Tibial nerve (tissue), 4 donors: Measurements from ENCODE around the gene TGIF1. TPM values are rescaled to one million over a fixed set of nuclear protein-coding genes. Genes with fewer than 3 reads are reported as not detected.
A peak's percentile ranks its signal among the peaks of the same experiment; 100 is the strongest.

Experiments
- DNase-seq, 2 donors: peaks; one replicate each; pipeline ENCODE4 v3.0.0-alpha.2; 2019; ENCODE audit warnings: low spot score in 2 of 2
- H3K27ac ChIP-seq, 4 donors: fragments of 200-600 bp; sonication (generic) in 3 of 4; one replicate each; pipeline ENCODE4 v1.5.1; 2017 to 2019; ENCODE audit warnings: mild to moderate bottlenecking in 1 of 4
- H3K27me3 ChIP-seq, 2 donors: fragments of 200-600 bp; sonication (generic) in 1 of 2; one replicate each; pipeline versions ENCODE4 v1.5.1 to v1.6.0; 2017 to 2019
- H3K36me3 ChIP-seq, 3 donors: fragments of 200-600 bp; sonication (generic); one replicate each; pipeline ENCODE4 v1.5.1; 2018 to 2019
- H3K4me1 ChIP-seq, 4 donors: fragments of 200-600 bp; sonication (generic) in 3 of 4; one replicate each; pipeline ENCODE4 v1.5.1; 2017 to 2019
- H3K4me3 ChIP-seq, 4 donors: fragments of 200-600 bp; sonication (generic) in 3 of 4; one replicate each; pipeline ENCODE4 v1.5.1; 2017 to 2019; ENCODE audit warnings: mild to moderate bottlenecking in 1 of 4, moderate library complexity in 1 of 4
- H3K9me3 ChIP-seq, 4 donors: fragments of 200-600 bp; sonication (generic) in 3 of 4; one replicate each; pipeline ENCODE4 v1.5.1; 2017 to 2019
- EP300 ChIP-seq, 2 donors: sonication (generic); formaldehyde crosslinking; IDR thresholded peaks; one replicate each; pipeline ENCODE4 v1.6.1; 2017; ENCODE audit warnings: antibody characterized with exemption in 2 of 2, mild to moderate bottlenecking in 1 of 2
- POLR2A ChIP-seq, 2 donors: fragments of 450-650 bp; IDR thresholded peaks; one replicate each; pipeline ENCODE4 v1.6.1; 2017; ENCODE audit warnings: antibody characterized with exemption in 2 of 2, mild to moderate bottlenecking in 2 of 2, moderate library complexity in 2 of 2
- WGBS, 2 donors: methylation state at CpG; one replicate each; pipeline ENCODE4 v1.1.5; 2018; 5-methylcytosine and 5-hydroxymethylcytosine counted together
- total RNA-seq, 4 donors: library from RNA; depleted of rRNA; stranded (reverse); fragments of >200 nt; gene quantifications; one replicate each; pipeline ENCODE4 v1.1.0, GENCODE V29; 2016
- TF ChIP-seq, protein P1 (sequence below), 5 experiments: fragments of 200-600 bp in 3 of 5; fragments of 450-650 bp in 2 of 5; sonication (generic) in 3 of 5; IDR thresholded peaks; one replicate each; pipeline ENCODE4 v1.5.1; 2016 to 2019; ENCODE audit warnings: antibody characterized with exemption in 5 of 5, mild to moderate bottlenecking in 3 of 5, moderate library complexity in 2 of 5

TGIF1 gene
- total RNA-seq, 4 donors from 2014 or later = 59.2 to 86.1 (median 70.1) TPM

- DNase-seq = no peak
- H3K36me3 ChIP-seq = no peaks in the 10 kb centered on the region
- H3K27ac ChIP-seq = no peak overlapping the region
- TF ChIP-seq EP300 (IDR thresholded peaks at IDR 0.05) (no peak), POLR2A (IDR thresholded peaks at IDR 0.05) (no peak)
- TF ChIP-seq, protein P1, sequence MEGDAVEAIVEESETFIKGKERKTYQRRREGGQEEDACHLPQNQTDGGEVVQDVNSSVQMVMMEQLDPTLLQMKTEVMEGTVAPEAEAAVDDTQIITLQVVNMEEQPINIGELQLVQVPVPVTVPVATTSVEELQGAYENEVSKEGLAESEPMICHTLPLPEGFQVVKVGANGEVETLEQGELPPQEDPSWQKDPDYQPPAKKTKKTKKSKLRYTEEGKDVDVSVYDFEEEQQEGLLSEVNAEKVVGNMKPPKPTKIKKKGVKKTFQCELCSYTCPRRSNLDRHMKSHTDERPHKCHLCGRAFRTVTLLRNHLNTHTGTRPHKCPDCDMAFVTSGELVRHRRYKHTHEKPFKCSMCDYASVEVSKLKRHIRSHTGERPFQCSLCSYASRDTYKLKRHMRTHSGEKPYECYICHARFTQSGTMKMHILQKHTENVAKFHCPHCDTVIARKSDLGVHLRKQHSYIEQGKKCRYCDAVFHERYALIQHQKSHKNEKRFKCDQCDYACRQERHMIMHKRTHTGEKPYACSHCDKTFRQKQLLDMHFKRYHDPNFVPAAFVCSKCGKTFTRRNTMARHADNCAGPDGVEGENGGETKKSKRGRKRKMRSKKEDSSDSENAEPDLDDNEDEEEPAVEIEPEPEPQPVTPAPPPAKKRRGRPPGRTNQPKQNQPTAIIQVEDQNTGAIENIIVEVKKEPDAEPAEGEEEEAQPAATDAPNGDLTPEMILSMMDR (IDR thresholded peaks at IDR 0.05) = no peak
- no peaks in the 10 kb centered on the region for H3K27me3 ChIP-seq
- H3K4me1 ChIP-seq = no peaks in the 10 kb centered on the region
- H3K4me3 ChIP-seq = no peak overlapping the region
- WGBS, 2 donors = 92 to 94% methylated on average over 3 of the region's 3 CpGs
- no peaks in the 10 kb centered on the region for H3K9me3 ChIP-seq
Observed at GRCh38 chr18:3429121-3429520, 20.9 kb upstream of the TGIF1 start.

DNA sequence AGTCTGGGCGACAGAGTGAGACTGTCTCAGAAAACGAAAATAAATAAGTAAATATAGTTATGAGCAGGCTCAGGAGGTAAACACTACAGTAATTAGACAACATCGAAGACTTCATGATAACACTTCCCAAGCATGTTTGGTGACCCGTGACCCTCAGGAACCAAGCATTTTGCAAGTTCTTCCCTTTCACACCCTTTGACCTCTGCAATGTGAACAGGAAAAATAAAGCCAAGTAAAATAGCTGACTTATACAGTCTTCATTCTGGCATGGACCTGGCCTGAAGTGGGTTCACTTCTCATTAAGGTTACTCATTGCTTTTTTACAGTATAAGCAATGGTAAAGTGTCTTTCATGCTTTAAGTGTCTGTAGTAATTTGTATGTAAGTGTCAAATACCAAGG lies 15.3 kb upstream of the TGIF1 start:
- Histone ChIP-seq H3K27me3 (no peaks in the 10 kb centered on the region), H3K4me1 (no peaks in the 10 kb centered on the region), H3K27ac (no peak overlapping the region), H3K4me3 (no peak overlapping the region), H3K36me3 (no peaks in the 10 kb centered on the region), H3K9me3 (no peaks in the 10 kb centered on the region)
- TF ChIP-seq EP300 (IDR thresholded peaks at IDR 0.05) (no peak), POLR2A (IDR thresholded peaks at IDR 0.05) (no peak)
- TF ChIP-seq, protein P1 (IDR thresholded peaks at IDR 0.05) = no peak
- no peak for DNase-seq
- WGBS, 2 donors = 69 to 74% methylated on average over 4 of the region's 4 CpGs

GRCh38 chr18:3440341-3440740 lies 9.6 kb upstream of the TGIF1 start:
- no peak for DNase-seq
- H3K36me3 ChIP-seq = no peaks in the 10 kb centered on the region
- H3K27me3 ChIP-seq = no peaks in the 10 kb centered on the region
- no peak overlapping the region for H3K27ac ChIP-seq
- WGBS, 2 donors = 79 to 81% methylated on average over 5 of the region's 5 CpGs
- no peaks in the 10 kb centered on the region for H3K9me3 ChIP-seq
- no peak overlapping the region for H3K4me3 ChIP-seq
- TF ChIP-seq, protein P1 (IDR thresholded peaks at IDR 0.05) = no peak
- TF ChIP-seq POLR2A (IDR thresholded peaks at IDR 0.05) (no peak), EP300 (IDR thresholded peaks at IDR 0.05) (no peak)
- peaks cover 0 to 15% (median 0%) of the 10 kb centered on the region in 4 donors for H3K4me1 ChIP-seq

DNA sequence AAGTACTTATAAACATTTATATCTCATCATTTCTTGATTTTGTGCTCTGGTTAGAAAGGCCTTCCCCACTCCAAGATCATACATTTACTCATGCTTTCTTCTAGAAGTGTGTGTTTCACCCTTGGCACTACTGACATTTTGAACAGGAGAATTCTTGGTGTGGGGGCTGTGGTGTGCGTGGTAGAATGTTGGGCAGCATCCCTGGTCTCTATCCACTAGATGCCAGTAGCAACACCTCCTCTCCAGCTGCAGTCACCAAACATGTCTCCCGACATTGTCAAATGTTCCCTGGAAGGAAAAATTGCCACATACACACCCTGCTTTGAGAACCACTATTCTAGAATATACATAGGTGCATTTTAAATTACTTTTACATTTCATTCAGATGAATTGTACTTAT lies 8.7 kb upstream of the TGIF1 start:
- 13 to 24% methylated on average over 2 of the region's 2 CpGs for WGBS, 2 donors
- Histone ChIP-seq H3K36me3 (no peaks in the 10 kb centered on the region), H3K27ac (peak overlapping the region in 1 of 4 donors; percentile 38), H3K4me3 (no peak overlapping the region), H3K9me3 (no peaks in the 10 kb centered on the region), H3K27me3 (no peaks in the 10 kb centered on the region), H3K4me1 (peaks cover 0 to 18% (median 0%) of the 10 kb centered on the region in 4 donors)
- TF ChIP-seq, protein P1 (IDR thresholded peaks at IDR 0.05) = peak; percentile 11 to 31 (median 23)
- TF ChIP-seq EP300 (IDR thresholded peaks at IDR 0.05) (peak in 1 of 2 donors; percentile 41), POLR2A (IDR thresholded peaks at IDR 0.05) (no peak)
- DNase-seq = no peak

DNA sequence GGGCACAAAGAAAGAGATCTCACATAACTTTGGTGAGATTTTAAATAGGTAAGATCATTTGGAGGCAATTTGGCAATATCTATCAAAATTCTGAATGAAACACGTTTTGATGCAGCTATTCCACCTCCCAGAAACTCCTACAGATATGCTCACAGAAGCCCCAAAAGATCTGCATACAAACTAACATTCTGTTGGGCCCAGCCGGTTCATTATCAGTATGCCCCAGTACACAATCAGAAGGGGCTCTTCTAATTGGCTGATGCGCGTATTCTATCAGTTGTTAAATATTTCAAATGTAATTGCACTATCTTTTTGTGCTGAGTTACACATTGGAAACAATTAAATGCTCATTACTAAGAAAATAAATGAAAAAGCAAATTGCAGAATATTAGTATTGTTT lies 7.1 kb upstream of the TGIF1 start:
- DNase-seq = no peak
- no peaks in the 10 kb centered on the region for H3K36me3 ChIP-seq
- H3K9me3 ChIP-seq = no peaks in the 10 kb centered on the region
- peaks cover 0 to 27% (median 0%) of the 10 kb centered on the region in 4 donors for H3K4me1 ChIP-seq
- TF ChIP-seq EP300 (IDR thresholded peaks at IDR 0.05) = no peak
- TF ChIP-seq, protein P1 (IDR thresholded peaks at IDR 0.05) = no peak
- H3K27me3 ChIP-seq = no peaks in the 10 kb centered on the region
- 70 to 83% methylated on average over 4 of the region's 4 CpGs for WGBS, 2 donors
- no peak overlapping the region for H3K4me3 ChIP-seq
- H3K27ac ChIP-seq = no peak overlapping the region
